K562 (cell line): ENCODE data around the gene PAF1. TPM values are rescaled to one million over a fixed set of nuclear protein-coding genes. Genes with fewer than 3 reads are reported as not detected.

Experiments
- IFI16 ChIP-seq: fragments of 250-450 bp; sonication (Bioruptor Pico); IDR thresholded peaks from 2 replicates; pipeline ENCODE4 v2.1.2; 2022; ENCODE audit warnings: mild to moderate bottlenecking, inconsistent platforms
- NR3C1 ChIP-seq: sonication (generic); formaldehyde crosslinking; IDR thresholded peaks from 2 replicates; pipeline ENCODE4 v1.8.1; 2022; ENCODE audit warnings: missing genetic modification reagents
- NRF1 ChIP-seq, 2 experiments: fragments of 450-650 bp; IDR thresholded peaks in 1 of 2; conservative IDR thresholded peaks in 1 of 2; 2 replicates each; pipeline ENCODE4 v1.6.1; 2014; ENCODE audit warnings: mild to moderate bottlenecking in 2 of 2
- POLR3G ChIP-seq: IDR thresholded peaks from 2 replicates; pipeline ENCODE4 v1.6.1; 2011; ENCODE audit not compliant: insufficient read length, insufficient replicate concordance; ENCODE audit errors: extremely low read depth
- ZNF644 ChIP-seq: fragments of 200-800 bp; sonication (Bioruptor generic); IDR thresholded peaks from 2 replicates; pipeline ENCODE4 v1.6.1; 2016; ENCODE audit warnings: low read depth, missing genetic modification characterization, missing compliant biosample characterization
- polyA plus RNA-seq, 8 experiments: library from polyadenylated mRNA; depleted of rRNA in 4 of 8; stranded (reverse) in 5 of 8; unstranded in 3 of 8; fragments of >200 nt; fragmentation: Nextera tagmentation in 2 of 8; fragmentation: Illumina TruSeq in 1 of 8; extraction: Ambion mirVana in 2 of 8; extraction: Trizol in 1 of 8; gene quantifications; 2 replicates each; pipeline versions ENCODE4 v1.2.1 to v1.2.3, GENCODE V29; 2011 to 2014; ENCODE audit warnings: inconsistent platforms in 1 of 8, missing spikeins in 1 of 8
- total RNA-seq, 7 experiments: library from RNA; depleted of rRNA in 6 of 7; stranded (reverse); fragments of >200 nt in 6 of 7; fragmentation: Illumina TruSeq in 2 of 7; extraction: Trizol in 2 of 7; gene quantifications; 2 replicates each; pipeline versions ENCODE4 v1.2.1 to v1.2.3, GENCODE V29; 2011 to 2021; ENCODE audit warnings: low replicate concordance in 1 of 7
- TF ChIP-seq, protein P1 (sequence below): fragments of 450-650 bp; IDR thresholded peaks from 2 replicates; pipeline ENCODE4 v1.6.1; 2018; ENCODE audit not compliant: partially characterized antibody
- TF ChIP-seq, protein P2 (sequence below): fragments of 250-450 bp; sonication (Bioruptor Pico); IDR thresholded peaks from 2 replicates; pipeline ENCODE4 v1.4.0; 2020; ENCODE audit warnings: mild to moderate bottlenecking, moderate library complexity

The PAF1 gene
- total and polyA plus RNA-seq, 9 of the 15 experiments (the other 6 are each of a cell fraction or from before 2014, with no cell fraction given) = 1.5 to 45.0 (median 33.8) TPM

DNA sequence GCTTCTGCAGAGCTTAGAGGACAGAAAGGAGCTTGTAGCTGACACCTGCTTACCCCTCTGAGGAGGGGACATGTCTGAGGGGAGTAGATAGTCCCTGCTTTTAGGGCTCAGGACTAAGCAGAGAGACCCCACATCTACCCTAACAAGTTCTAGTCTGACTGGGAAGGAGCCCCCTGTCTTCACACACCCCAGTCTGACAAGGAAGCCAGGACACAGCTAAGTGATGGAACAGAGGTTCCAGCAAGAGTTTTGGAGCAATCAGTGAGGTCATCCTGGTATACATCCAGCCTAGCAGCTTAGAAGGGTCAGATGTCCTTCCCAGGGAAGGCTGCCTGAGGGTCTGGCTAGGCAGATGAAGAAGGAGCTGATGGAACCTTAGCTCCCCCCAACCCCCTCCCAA, 15.0 kb downstream of the PAF1 start (continued):
- TF ChIP-seq, protein P1, sequence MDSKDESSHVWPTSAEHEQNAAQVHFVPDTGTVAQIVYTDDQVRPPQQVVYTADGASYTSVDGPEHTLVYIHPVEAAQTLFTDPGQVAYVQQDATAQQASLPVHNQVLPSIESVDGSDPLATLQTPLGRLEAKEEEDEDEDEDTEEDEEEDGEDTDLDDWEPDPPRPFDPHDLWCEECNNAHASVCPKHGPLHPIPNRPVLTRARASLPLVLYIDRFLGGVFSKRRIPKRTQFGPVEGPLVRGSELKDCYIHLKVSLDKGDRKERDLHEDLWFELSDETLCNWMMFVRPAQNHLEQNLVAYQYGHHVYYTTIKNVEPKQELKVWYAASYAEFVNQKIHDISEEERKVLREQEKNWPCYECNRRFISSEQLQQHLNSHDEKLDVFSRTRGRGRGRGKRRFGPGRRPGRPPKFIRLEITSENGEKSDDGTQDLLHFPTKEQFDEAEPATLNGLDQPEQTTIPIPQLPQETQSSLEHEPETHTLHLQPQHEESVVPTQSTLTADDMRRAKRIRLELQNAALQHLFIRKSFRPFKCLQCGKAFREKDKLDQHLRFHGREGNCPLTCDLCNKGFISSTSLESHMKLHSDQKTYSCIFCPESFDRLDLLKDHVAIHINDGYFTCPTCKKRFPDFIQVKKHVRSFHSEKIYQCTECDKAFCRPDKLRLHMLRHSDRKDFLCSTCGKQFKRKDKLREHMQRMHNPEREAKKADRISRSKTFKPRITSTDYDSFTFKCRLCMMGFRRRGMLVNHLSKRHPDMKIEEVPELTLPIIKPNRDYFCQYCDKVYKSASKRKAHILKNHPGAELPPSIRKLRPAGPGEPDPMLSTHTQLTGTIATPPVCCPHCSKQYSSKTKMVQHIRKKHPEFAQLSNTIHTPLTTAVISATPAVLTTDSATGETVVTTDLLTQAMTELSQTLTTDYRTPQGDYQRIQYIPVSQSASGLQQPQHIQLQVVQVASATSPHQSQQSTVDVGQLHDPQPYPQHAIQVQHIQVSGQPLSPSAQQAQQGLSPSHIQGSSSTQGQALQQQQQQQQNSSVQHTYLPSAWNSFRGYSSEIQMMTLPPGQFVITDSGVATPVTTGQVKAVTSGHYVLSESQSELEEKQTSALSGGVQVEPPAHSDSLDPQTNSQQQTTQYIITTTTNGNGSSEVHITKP = no peak
- no peak for TF ChIP-seq ZNF644 (tag)
- TF ChIP-seq NR3C1 (CRISPR knock-in tag) = no peak
- no peak for TF ChIP-seq NRF1 (conservative IDR thresholded peaks at IDR 0.05 in 1 of 2, IDR thresholded peaks at IDR 0.05 in 1 of 2)
- no peak for TF ChIP-seq IFI16
- TF ChIP-seq, protein P2, sequence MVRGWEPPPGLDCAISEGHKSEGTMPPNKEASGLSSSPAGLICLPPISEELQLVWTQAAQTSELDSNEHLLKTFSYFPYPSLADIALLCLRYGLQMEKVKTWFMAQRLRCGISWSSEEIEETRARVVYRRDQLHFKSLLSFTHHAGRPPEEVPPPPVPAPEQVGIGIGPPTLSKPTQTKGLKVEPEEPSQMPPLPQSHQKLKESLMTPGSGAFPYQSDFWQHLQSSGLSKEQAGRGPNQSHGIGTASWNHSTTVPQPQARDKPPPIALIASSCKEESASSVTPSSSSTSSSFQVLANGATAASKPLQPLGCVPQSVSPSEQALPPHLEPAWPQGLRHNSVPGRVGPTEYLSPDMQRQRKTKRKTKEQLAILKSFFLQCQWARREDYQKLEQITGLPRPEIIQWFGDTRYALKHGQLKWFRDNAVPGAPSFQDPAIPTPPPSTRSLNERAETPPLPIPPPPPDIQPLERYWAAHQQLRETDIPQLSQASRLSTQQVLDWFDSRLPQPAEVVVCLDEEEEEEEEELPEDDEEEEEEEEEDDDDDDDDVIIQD (CRISPR knock-in tag) = no peak
- TF ChIP-seq POLR3G = no peak
